Stimulated activated CD4-positive, alpha-beta T cell treated with anti-CD3 and anti-CD28 coated beads, Interleukin-4, amount 100 ng/mL, for 24 hours (primary cell): Measurements from ENCODE around the gene TSPAN4.

Experiments used
- DNase-seq: peaks from one replicate; pipeline ENCODE4 v3.0.0-alpha.2; 2020

The TSPAN4 gene

DNA sequence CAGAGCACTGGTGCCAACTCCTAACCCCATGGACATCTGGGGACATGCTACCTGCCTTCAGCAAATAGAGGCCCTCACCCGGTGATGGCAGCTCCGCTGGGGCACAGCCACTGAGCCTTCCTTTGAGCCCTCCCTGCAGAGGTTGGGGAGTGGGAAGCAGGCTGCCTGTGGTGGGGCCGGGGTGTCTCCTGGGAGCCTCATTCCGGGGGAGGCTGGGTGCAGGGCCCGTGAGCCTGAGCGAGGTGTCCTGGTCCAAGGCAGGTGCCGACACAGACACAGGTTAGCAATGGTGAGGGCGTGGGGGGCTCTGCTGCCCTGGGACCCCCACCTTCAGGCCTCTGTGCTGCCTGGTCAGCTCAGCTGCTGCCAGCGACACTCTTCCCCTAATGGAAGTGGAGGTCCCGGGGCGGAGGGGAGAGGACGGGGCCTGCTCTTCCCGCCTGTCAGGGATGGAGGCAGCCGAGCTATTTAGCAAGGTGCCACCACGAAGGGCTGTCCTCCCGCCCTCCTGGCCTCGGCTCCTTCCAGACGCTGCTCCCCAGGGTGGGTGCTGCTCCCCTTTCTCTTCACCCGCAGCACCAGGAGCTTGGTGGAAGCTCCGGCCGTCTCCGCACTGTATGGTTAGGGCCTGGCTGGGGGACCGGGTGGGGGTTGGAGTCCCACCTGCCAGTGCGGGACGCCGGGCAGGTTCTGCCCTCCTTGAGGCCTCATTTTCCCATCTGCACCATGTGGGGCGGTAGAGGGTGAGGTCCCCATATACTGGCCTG is 11.2 kb downstream of the TSPAN4 start:
- DNase-seq: no peak

DNA sequence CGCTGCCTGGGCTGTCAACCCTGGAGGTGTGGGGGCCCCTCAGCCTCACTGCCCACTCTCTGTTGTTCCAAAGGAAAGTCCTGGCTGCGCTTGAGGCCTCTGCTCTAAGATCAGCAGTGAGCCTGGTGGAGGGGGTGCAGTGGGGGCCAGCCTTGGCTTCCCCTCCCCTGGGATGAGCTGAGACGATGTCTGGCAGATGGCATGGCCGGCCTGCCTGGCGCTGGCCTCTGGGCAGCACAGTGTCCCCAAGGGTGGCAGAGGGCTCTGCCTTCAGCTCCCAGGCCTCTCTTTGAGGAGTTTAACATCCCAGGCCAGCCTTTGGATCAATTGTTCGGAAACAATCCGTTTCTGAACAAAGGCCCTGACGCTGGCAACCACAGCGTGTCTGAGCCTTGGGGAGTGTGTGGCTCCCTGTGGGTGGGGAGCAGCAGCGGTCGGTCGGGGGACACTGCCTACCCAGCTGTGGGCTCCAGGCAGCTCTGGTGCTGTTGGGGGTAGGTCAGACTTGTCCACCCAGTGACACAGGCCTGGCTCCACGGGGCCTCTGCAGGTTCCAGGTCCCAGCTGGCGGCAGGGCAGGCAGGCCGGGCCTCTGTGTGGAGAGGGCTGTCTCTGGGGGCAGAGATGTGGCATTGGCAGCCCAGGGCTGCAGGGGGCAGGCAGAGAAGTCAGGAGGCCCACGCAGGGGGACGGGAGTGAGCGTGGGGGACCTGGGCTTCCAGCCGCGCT is 12.1 kb downstream of the TSPAN4 start:
- DNase-seq: no peak

DNA sequence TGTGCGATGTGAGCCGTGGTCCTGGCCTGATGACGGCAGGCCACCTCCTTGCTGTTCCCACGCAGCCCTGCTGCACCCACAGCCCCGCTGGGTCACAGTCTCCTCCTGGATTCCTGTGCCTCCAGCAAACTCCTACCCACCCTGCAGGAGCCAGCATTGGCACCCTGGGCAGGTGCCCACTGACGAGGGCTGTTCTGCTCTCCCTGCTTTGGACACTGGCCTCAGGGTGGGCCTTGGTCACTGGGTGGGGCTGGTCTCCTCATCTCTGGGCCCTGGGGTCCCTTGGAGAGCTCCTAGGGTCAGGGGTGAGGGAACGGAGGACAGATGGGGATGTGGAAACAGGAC is 12.7 kb downstream of the TSPAN4 start:
- no peak for DNase-seq

DNA sequence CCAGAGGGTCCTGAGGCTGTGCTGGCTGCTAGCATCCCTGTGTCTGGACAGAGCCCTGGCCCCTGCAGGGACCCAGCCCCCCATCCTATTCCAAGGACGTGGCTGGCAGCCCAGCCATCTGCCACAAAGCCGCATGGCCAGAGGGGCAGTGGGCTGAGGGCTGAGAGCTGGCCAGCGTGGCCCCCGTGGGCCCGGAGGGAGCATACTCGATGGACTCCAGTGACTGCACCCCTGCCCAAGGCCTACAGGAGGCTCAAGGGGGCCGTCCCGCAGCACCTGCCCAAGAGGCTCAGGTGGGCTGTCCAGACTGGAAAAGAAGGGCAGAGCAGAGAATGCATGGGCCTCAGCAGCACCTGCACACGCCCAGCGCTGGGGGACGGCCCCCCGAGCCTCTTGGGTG is 13.1 kb downstream of the TSPAN4 start:
- DNase-seq: no peak

DNA sequence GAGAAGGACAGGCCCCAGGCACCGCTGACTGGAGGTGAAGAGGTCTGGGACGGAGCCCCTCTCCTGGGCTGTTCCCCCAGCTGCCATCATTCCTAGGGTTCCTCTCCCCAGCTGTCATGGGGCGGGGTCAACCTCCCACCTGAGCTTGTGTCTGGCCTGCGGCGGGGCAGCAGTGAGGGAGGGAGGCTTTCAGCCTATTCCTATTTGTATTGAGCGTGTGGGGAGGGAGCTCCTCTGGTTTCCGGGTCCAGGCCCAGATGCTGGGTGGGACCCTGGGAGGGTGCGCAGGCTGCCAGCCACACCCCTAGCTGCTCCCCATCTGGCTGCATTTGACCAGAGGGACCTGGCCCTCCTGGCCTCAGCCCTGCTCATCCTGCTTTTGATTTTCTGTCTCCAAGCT is 13.7 kb downstream of the TSPAN4 start:
- no peak for DNase-seq

DNA sequence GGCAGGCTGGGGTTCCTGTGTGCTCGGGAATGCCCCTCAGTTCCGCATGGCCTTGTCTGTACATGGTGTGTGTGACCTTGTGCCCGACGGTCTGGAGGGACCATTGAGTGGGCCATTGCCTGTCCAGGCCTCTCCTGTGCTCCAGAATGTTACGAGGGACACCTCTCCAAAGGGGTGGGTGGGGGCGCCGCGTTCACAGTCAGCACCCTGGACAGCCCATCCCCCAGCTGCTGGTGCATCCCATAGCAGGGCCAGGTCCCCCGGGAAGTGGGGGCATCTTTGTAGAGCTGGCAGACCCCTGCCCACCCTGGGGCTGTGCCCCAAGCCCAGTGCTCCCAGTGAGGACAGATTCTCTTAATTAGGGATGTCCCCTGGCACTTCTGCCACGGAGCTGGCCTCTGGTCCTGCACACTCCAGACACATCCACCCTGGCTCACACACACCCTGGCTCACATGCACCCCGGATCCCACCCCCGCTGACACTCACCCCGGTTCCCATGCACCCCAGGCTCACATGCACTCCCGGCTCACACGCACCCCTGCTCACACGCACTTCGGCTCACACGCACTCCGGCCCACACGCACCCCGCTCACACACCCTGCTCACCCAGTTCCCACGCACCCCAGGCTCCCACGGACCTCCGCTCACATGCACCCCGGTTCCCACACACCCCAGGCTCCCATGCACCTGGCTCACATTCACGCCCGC is 15.6 kb downstream of the TSPAN4 start:
- no peak for DNase-seq

DNA sequence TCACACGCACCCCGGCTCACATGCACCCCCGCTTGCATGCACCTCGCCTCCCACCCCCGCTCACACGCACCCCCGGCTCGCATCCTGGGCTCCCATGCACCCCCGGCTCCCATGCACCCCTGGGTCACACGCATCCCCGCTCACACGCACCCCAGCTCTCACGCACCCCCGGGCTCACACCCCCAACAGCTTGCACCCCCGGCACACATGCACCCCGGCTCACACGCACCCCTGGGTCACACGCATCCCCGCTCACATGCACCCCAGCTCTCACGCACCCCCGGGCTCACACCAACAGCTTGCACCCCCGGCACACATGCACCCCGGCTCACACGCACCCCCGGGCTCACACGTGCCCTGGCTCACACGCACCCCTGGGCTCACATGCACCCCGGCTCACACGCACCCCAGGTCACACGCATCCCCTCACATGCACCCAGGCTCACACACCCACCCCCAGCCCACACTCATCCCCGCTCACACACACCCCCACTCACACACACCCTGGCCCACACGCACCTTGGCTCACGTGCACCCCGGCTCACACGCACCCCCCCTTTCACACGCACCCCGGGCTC is 16.2 kb downstream of the TSPAN4 start:
- DNase-seq: no peak

DNA sequence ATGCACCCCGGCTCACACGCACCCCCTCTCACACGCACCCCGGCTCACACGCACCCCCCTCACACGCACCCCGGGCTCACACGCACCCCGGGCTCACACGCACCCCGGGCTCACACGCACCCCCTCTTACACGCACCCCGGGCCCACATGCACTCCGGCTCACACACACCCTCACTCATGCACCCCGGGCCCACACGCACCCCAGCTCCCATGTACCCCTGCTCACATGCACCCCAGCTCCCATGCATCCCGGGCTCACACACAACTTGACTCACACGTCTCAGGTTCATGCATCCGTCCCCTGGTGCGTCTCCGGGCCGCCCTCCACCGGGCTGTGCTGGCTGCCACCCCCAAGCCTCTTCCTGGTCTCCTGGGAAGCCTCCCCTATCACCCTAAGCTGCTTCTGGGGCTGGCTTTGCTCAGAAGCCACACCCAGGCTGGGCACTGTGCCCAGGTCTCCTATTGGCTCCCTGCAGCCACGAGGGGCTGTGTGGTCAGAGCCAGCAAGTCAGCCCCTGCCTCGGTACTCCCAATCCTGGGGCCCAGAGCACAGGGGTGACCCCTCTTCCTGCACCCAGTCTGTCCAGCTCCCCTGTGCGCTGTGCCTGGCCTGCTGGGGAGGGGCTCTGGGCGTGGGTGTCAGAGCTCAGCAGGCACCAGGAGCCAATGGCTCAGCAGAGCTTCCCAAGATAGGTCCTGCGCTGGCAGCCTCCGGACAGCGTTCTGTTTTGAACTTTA is 16.9 kb downstream of the TSPAN4 start:
- DNase-seq: no peak

DNA sequence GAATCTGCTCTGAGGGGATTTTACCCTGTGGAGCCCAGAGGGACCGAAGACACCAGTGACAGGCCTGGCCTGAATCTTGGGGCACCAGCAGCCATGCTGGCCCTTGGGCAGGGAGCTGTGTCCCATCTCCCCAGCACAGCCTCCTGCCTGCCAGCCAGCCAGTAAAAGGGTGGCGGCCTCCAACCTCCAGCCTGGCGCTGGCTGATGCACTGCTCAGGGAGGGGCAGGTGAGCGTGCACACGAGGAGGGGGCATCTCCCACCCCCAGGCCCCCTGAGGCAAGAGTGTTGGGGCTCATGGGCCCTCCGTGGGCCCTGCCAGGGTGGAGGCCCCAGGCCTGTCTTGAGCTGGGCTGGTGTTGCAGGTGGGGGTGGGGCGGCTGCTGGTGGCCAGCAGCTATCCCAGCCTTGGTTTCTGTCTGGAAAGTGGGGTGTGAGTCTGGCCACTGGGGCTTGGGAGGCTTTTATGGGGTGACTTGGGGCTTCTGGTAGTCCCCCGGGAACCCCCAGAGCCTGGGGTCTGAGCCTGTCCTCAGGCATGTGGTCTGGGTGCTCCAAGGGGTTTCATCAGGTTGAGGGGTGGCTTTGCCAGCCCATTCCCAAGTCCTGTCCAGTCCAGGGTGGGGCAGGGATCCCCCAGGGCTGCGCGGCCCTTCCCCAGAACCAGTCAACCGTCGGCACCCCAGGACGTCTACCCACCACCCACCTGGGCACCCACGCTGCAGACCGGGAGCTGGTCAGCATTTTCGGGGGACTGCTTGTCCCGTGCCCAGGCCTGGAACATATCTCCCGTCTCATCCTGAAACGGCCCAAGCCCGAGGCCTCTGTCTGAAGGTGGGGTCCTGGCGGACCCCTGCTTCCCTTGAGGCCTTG is 17.8 kb downstream of the TSPAN4 start:
- no peak for DNase-seq

DNA sequence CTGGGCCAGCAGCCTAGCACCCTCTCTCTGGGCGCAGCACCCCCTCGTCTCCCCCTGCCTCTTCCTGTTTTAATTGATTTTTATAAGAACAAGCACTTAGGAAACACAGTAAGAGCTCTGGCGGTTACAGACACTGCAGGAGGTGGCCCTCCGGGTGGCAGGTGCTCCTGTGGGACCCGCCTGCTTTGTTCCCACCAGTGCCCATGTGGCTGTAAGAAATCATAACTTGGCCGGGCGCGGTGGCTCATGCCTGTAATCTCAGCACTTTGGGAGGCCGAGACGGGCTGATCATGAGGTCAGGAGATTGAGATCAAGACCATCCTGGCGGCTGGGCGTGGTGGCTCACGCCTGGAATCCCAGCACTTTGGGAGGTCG is 18.4 kb downstream of the TSPAN4 start:
- no peak for DNase-seq

DNA sequence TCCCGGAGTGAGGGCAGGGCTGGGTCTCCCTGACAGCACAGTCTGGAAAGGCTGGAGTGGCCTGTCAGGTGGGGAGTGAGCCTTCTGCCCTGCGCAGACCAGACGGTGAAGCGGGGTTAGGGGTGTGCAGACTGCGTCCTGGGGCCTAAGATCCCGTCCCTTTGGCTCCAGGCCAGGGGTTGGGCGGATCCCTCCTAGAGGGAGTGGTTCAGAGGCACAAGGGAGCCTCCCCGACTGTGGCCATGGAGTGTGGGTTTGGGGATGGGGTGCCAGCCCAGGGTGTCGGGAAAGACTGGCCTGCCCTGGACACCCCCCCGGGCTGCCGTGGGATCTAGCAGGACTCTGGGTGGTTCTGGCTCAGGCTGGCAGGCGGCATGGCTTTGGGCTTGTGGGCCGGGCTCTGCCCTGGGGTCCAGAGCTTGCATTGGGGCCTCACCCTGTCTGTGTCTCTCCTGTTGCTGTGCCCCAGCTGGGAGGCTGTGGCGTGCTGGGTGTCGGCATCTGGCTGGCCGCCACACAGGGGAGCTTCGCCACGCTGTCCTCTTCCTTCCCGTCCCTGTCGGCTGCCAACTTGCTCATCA is 19.5 kb downstream of the TSPAN4 start:
- DNase-seq: no peak

DNA sequence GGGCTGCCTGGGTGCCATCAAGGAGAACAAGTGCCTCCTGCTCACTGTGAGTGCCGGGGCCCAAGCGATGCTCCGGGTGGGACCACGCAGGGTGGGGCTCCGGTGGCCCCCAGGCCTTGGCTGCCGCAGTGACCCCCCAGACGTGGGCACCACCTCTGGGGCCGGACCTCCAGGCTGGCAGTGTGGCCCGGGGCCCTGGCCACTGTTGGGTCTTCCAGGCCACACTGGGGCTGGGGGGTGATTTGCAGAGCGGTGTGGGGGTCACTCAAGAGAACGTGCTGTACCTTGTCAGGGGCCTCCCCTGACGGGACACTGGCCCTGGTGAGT is 20.0 kb downstream of the TSPAN4 start:
- DNase-seq: no peak

DNA sequence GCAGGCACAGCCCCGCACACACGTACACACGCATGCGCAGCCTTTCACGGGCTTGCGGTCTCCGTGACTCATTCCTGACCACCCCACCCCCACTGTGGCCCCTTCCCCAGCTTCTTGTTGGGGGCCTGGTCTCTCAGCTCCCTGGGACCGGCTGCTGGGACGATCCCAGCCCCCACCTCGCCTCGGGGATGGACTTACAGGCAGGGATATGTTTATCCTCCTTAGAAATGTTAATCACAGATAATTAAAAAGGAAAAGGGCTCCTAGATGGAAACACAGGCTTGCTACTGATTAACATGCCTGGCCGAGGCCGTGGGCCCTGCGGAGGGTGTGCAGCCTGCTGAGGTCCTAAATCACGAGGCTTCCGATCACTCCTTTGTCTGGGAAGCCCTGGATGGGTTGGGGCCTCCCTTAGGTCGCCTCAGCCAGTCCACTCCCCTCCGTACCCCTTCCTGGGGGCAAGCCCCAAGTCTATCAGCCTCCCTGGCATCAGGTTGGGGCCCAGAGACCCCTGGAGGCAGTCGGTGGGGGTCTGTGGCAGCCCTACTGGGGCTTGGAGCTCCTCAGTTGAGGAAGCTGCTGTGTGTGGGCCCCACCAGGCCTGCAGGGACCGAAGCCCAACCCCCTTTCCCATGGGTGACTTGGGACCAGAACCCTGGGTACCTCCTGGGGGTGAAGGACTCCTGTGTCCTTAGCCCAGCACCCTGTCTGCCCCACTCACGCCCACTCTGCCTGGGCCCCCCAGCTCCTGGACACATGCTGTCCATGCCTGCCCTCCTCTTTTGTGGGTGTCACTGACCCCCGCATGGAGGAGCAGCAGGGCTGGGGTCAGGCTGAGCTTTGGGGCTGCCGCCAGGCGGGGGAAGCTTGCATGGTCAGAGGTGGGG is 20.6 kb downstream of the TSPAN4 start:
- DNase-seq: no peak

DNA sequence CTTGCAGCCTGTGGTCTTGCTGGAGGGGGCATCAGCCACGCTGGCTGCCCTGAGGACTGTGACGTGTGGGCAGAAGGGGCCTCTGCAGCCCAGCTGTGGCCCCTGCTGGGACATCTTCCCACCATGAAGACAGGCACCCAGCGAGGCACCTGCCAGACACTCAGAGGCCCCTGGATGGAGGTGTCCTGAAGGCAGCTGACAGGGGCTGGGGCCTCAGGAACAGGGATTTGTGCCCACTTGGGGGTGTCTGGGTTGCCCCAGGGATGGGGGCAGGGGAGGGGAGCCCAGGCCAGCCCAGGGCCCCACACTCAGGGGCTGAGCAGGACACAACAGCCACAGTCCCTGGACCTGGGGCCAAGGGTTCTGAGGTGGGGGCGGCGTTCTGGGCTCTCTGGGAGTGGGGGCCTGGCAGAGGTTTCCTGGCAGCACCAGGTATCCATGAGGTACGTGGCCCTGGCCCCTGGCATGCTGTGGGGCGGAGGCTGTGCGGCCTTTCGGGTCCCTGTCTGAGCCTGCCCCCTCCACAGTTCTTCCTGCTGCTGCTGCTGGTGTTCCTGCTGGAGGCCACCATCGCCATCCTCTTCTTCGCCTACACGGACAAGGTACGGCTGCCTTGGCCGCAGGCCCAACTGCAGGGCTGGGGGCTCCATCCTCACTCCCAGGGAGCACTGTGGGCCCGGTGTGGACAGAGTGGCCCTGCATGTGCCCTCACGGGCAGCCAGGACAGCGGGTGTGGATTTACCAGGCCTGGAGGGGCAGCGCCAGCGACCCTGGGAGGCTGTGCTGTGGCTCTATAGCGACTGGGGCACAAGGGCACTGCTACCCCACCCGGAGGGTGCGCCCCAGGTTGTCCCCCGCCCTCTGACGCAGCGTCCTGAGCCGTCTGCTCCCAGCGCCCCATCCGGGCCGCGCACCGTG is 21.5 kb downstream of the TSPAN4 start:
- no peak for DNase-seq

DNA sequence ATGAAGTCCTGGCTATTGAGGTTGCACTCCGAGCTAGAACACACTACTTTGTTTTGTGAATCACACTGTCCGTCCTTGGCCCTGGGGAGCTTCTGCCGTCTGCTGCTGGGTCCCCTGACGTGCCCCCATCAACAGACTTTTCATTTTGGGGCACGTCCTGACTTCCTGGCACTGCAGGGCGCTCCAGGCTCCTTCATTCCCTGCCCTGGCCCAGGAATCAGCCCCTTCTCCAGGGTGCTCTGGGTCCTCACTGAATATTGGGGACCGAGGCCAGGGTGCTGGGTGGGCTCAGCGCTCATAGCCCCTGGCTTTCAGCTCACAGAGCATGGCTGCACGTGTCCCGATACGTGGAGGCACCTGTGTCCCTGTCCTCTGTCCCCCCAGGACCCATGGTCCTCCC is 22.2 kb downstream of the TSPAN4 start:
- no peak for DNase-seq

DNA sequence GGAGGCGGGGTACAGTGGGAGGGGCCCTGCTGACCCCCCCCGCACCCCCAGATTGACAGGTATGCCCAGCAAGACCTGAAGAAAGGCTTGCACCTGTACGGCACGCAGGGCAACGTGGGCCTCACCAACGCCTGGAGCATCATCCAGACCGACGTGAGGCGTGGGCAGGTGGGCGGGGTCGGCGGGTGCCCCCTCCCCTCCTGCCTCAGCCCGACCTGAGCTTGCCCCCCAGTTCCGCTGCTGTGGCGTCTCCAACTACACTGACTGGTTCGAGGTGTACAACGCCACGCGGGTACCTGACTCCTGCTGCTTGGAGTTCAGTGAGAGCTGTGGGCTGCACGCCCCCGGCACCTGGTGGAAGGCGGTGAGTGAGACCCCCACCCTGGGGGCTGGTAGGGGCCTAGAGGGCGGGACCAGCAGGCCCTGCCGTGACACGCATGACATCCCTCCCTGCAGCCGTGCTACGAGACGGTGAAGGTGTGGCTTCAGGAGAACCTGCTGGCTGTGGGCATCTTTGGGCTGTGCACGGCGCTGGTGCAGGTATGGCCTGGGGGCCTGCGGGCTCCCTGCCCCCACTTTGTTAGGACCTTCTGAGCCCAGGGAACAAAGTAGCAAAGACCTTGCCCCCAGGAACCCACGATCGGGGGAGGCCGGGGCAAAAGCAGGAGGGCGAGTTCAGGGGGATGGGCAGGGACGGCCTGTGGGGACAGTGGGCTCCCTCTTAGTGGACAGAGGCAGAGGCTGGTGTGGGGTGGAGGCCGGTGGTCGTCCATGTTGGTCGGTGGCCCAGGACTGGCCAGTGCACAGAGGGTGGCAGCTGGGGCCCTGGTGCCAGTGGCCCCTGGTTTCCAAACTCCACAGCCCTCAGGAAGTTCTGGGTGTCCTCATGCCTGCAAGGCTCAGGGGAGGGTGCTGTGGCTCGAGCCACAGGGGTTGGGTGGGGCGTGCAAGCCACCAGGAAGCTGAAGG is 23.1 kb downstream of the TSPAN4 start:
- no peak for DNase-seq

DNA sequence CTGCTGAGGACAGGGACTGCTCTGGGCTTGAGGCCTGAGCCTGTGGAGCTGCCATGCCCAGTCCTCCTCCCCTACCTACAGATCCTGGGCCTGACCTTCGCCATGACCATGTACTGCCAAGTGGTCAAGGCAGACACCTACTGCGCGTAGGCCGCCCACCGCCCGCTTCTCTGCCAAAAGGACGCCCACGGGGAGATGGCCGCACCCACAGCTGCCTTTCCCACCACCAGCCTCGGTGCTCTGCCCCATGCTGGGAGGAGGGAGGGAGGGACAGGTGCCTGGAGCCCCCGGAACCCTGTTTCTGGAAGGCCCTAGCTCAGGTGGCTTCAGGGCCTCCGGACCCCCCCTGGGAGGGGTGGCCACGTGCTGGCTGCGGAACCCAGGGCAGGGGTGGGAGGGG is 23.8 kb downstream of the TSPAN4 start:
- no peak for DNase-seq

DNA sequence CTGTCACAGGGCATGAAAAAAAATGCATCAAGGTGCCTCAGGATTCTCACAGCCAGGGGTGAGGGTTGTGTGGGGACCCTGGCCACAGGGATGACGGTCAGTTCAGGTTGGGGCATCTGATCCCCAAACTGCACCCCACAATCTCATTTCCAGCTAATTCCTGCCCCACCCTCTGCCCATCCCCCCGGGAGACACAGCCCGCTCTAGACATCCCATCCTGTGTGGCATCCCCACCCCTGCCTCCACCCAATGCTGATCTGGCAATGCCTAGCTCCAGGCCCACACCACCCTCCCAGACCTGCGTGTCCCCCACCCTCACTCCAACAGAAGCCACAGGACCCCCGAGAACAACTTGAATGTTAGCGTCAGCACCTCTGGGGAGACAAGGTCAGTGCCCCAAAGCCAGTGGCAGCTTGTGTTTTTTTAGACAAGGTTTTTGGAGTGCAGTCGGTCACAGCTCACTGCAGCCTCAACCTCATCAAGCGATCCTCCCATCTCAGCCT is 25.3 kb downstream of the TSPAN4 start:
- no peak for DNase-seq
